NCI-H1436 treated with DMSO at 0.1 percent for 48 hours (cell line): ENCODE results near the gene PDIA5.
A peak's percentile ranks its signal among the peaks of the same experiment; 100 is the strongest.

Experiments used
- DNase-seq: peaks from one replicate; lab custom pipeline; 2025; lab: John Stamatoyannopoulos, UW

PDIA5 gene

GRCh38 chr3:123169492-123169929 is 102.7 kb downstream of the PDIA5 start:
- no peak for DNase-seq

- DNase-seq = no peak
These were observed 103.1 kb downstream of the PDIA5 start for GRCh38 chr3:123169930-123170329.

- no peak for DNase-seq
These were observed 114.0 kb downstream of the PDIA5 start for GRCh38 chr3:123180791-123181190.

- DNase-seq = no peak
These were observed 119.9 kb downstream of the PDIA5 start for GRCh38 chr3:123186695-123187094.

GRCh38 chr3:123188058-123188457 is 121.2 kb downstream of the PDIA5 start:
- DNase-seq = no peak

GRCh38 chr3:123193448-123194101 is 126.8 kb downstream of the PDIA5 start:
- DNase-seq = no peak

- no peak for DNase-seq
These were observed 127.7 kb downstream of the PDIA5 start for GRCh38 chr3:123194552-123194951.

- DNase-seq = no peak
These were observed 131.5 kb downstream of the PDIA5 start for GRCh38 chr3:123198372-123198771.

- no peak for DNase-seq
These were observed 134.4 kb downstream of the PDIA5 start for GRCh38 chr3:123201223-123201556.

GRCh38 chr3:123201557-123202427 is 135.0 kb downstream of the PDIA5 start, which contains the start of gene SEC22A:
TSS of gene SEC22A (plus strand) at chr3:123201943. CDS start at chr3:123209218, 7,275 bp downstream.
- DNase-seq = peak; percentile 94

GRCh38 chr3:123202451-123202850 is 135.6 kb downstream of the PDIA5 start:
- no peak for DNase-seq
